ENCODE data around the gene SERPIND1. TPM values are rescaled to one million over a fixed set of nuclear protein-coding genes. Genes with fewer than 3 reads are reported as not detected.
"Not testable (repeated sequence)": the region's sequence is repeated elsewhere in the genome, so short reads cannot be mapped to it uniquely, and the experiment has no call there.

The SERPIND1 gene
- total and polyA plus RNA-seq, 2 experiments from 2014 or later = not detected

GRCh38 chr22:20816559-20816958 lies 42.6 kb downstream of the SERPIND1 start (continued):
- TF ChIP-seq EZH2 (IDR thresholded peaks at IDR 0.05; ENCODE audit: low read depth, unreplicated experiment) = no peak
- TF ChIP-seq JUNB (IDR thresholded peaks at IDR 0.05; ENCODE audit: unreplicated experiment) = no peak
- no peak for TF ChIP-seq EZH2phosphoT487 (IDR thresholded peaks at IDR 0.05; ENCODE audit: unreplicated experiment)
- TF ChIP-seq CTCF (conservative IDR thresholded peaks at IDR 0.05; ENCODE audit: low read depth in 2 of 2) = no peak

- Histone ChIP-seq H3K79me2 (replicated peaks; ENCODE audit: insufficient read depth) (no peaks in the 10 kb centered on the region), H3K4me2 (no peak overlapping the region), H3K9me2 (ENCODE audit: insufficient read depth) (no peaks in the 10 kb centered on the region), H3K36me3 (ENCODE audit: insufficient read depth) (peaks cover 3% of the 10 kb centered on the region; the same call in 1 of the 2 replicates), H2AFZ (no peak overlapping the region), H4K20me1 (replicated peaks; ENCODE audit: insufficient read depth) (peaks cover 5% of the 10 kb centered on the region; the same call in 1 of the 2 replicates), H3K4me1 (ENCODE audit: insufficient read depth) (no peaks in the 10 kb centered on the region), H3K27me3 (ENCODE audit: insufficient read depth) (no peaks in the 10 kb centered on the region), H3K4me3 (no peak overlapping the region), H3K27ac (ENCODE audit: low read depth) (no peak overlapping the region), H3F3A (replicated peaks; ENCODE audit: low read depth) (no peaks in the 10 kb centered on the region)
- TF ChIP-seq, protein P1, sequence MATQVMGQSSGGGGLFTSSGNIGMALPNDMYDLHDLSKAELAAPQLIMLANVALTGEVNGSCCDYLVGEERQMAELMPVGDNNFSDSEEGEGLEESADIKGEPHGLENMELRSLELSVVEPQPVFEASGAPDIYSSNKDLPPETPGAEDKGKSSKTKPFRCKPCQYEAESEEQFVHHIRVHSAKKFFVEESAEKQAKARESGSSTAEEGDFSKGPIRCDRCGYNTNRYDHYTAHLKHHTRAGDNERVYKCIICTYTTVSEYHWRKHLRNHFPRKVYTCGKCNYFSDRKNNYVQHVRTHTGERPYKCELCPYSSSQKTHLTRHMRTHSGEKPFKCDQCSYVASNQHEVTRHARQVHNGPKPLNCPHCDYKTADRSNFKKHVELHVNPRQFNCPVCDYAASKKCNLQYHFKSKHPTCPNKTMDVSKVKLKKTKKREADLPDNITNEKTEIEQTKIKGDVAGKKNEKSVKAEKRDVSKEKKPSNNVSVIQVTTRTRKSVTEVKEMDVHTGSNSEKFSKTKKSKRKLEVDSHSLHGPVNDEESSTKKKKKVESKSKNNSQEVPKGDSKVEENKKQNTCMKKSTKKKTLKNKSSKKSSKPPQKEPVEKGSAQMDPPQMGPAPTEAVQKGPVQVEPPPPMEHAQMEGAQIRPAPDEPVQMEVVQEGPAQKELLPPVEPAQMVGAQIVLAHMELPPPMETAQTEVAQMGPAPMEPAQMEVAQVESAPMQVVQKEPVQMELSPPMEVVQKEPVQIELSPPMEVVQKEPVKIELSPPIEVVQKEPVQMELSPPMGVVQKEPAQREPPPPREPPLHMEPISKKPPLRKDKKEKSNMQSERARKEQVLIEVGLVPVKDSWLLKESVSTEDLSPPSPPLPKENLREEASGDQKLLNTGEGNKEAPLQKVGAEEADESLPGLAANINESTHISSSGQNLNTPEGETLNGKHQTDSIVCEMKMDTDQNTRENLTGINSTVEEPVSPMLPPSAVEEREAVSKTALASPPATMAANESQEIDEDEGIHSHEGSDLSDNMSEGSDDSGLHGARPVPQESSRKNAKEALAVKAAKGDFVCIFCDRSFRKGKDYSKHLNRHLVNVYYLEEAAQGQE (IDR thresholded peaks at IDR 0.05; ENCODE audit: unreplicated experiment) = no peak
- no peak for TF ChIP-seq POLR2AphosphoS5 (IDR thresholded peaks at IDR 0.05; ENCODE audit: low read depth)
- H3K4me3 Mint-ChIP-seq = no peak overlapping the region
- DNase-seq (ENCODE audit: low spot score) = no peak
- no peak overlapping the region for H3K27ac Mint-ChIP-seq
- no peaks in the 10 kb centered on the region for H3K9me3 Mint-ChIP-seq
- no peaks in the 10 kb centered on the region; the same call in 2 of the 3 replicates for H3K4me1 Mint-ChIP-seq
- no peak for ATAC-seq
- H3K27me3 Mint-ChIP-seq (ENCODE audit: insufficient read depth, low read depth, poor library complexity) = peaks cover 2% of the 10 kb centered on the region
- no peaks in the 10 kb centered on the region for H3K36me3 Mint-ChIP-seq (ENCODE audit: low read depth)
Observed at GRCh38 chr22:20818471-20818870, 44.6 kb downstream of the SERPIND1 start.

- Histone ChIP-seq H2AFZ (no peak overlapping the region), H3K27ac (ENCODE audit: low read depth) (no peak overlapping the region), H3K36me3 (ENCODE audit: insufficient read depth) (peaks cover 3% of the 10 kb centered on the region; the same call in 1 of the 2 replicates), H3K27me3 (ENCODE audit: insufficient read depth) (no peaks in the 10 kb centered on the region), H3K4me1 (ENCODE audit: insufficient read depth) (no peaks in the 10 kb centered on the region), H3K79me2 (replicated peaks; ENCODE audit: insufficient read depth) (no peaks in the 10 kb centered on the region), H3F3A (replicated peaks; ENCODE audit: low read depth) (no peaks in the 10 kb centered on the region), H4K20me1 (replicated peaks; ENCODE audit: insufficient read depth) (peaks cover 5% of the 10 kb centered on the region; the same call in 1 of the 2 replicates), H3K4me3 (no peak overlapping the region), H3K4me2 (no peak overlapping the region), H3K9me2 (ENCODE audit: insufficient read depth) (no peaks in the 10 kb centered on the region)
- ATAC-seq (no peak), DNase-seq (ENCODE audit: low spot score) (no peak)
- Mint-ChIP-seq H3K27ac (no peak overlapping the region), H3K36me3 (ENCODE audit: low read depth) (no peaks in the 10 kb centered on the region), H3K4me3 (no peak overlapping the region), H3K27me3 (ENCODE audit: insufficient read depth, low read depth, poor library complexity) (peaks cover 2% of the 10 kb centered on the region), H3K9me3 (no peaks in the 10 kb centered on the region), H3K4me1 (no peaks in the 10 kb centered on the region; the same call in 2 of the 3 replicates)
- TF ChIP-seq STAT1 (IDR thresholded peaks at IDR 0.05; ENCODE audit: unreplicated experiment) = no peak
- no peak for TF ChIP-seq ZNF114 (CRISPR knock-in tag; IDR thresholded peaks at IDR 0.05)
- TF ChIP-seq CREB1 (CRISPR knock-in tag; IDR thresholded peaks at IDR 0.05; ENCODE audit: low read depth) = no peak
- TF ChIP-seq EZH2 (IDR thresholded peaks at IDR 0.05; ENCODE audit: low read depth, unreplicated experiment) = no peak
Observed at GRCh38 chr22:20819471-20819870, 45.6 kb downstream of the SERPIND1 start.

DNA sequence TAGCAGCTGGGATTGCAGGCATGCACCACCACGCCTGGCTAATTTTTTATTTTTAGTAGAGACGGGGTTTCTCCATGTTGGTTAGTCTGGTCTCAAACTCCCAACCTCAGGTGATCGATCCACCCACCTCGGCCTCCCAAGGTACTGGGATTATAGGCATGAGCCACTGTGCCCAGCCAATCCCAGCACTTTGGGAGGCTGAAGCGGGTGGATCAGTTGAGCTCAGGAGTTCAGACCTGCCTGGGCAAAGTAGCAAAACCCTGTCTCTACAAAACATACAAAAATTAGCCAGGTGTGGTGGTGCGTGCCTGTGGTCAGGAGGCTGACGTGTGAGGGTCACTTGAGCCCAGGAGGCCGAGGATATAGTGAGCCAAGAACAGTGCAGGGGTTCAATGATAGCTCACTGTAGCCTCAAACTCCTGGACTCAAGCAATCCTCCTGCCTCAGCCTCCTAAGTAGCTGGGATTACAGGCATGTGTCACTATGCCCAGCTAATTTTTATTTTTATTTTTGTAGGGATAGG lies 47.9 kb downstream of the SERPIND1 start:
- not testable (repeated sequence) for H3K9me3 Mint-ChIP-seq; H3K9me2 ChIP-seq (ENCODE audit: insufficient read depth); H3K4me1 ChIP-seq (ENCODE audit: insufficient read depth); ATAC-seq; H3F3A ChIP-seq (replicated peaks; ENCODE audit: low read depth); H3K4me3 Mint-ChIP-seq; H3K27me3 Mint-ChIP-seq (ENCODE audit: insufficient read depth, low read depth, poor library complexity); H3K4me1 Mint-ChIP-seq; H3K36me3 ChIP-seq (ENCODE audit: insufficient read depth); H4K20me1 ChIP-seq (replicated peaks; ENCODE audit: insufficient read depth); H3K79me2 ChIP-seq (replicated peaks; ENCODE audit: insufficient read depth); DNase-seq (ENCODE audit: low spot score); H3K36me3 Mint-ChIP-seq (ENCODE audit: low read depth); H3K27me3 ChIP-seq (ENCODE audit: insufficient read depth); H3K27ac Mint-ChIP-seq; H3K4me2 ChIP-seq; H2AFZ ChIP-seq; H3K4me3 ChIP-seq; H3K27ac ChIP-seq (ENCODE audit: low read depth)

Measured in GM23338 (cell line).